Natural killer cell (primary cell): ENCODE data around the gene ADIG. TPM values are rescaled to one million over a fixed set of nuclear protein-coding genes. Genes with fewer than 3 reads are reported as not detected.

Experiments used
- ATAC-seq, 3 donors: fragments of 150-1000 bp in 2 of 3; fragments of 200-7000 bp in 1 of 3; cut with Tn5 transposase; 1 replicate in 1 of 3; 2 replicates in 2 of 3; pipeline ENCODE4 v1.10.0; 2021; ENCODE audit warnings: mild to moderate bottlenecking in 2 of 3, moderate library complexity in 2 of 3
- DNase-seq, 2 donors: peaks; one replicate each; pipeline versions ENCODE4 v3.0.0 to v3.0.0-alpha.2; 2013 to 2021; ENCODE audit warnings: mixed read lengths in 1 of 2
- H3K27ac ChIP-seq: one replicate; pipeline ENCODE4 v1.5.1; 2013; ENCODE audit warnings: mild to moderate bottlenecking, low read length
- H3K27me3 ChIP-seq: one replicate; pipeline ENCODE4 v1.6.1; 2013; ENCODE audit warnings: low read length; ENCODE audit not compliant: control insufficient read depth, insufficient read depth
- H3K36me3 ChIP-seq: one replicate; pipeline ENCODE4 v1.6.1; 2013; ENCODE audit warnings: low read length; ENCODE audit not compliant: control insufficient read depth, insufficient read depth
- H3K4me1 ChIP-seq: one replicate; pipeline ENCODE4 v1.6.1; 2013; ENCODE audit warnings: low read length; ENCODE audit not compliant: control insufficient read depth, insufficient read depth
- H3K4me3 ChIP-seq: one replicate; pipeline ENCODE4 v1.5.1; 2013; ENCODE audit warnings: low read length
- H3K9me3 ChIP-seq: one replicate; pipeline ENCODE4 v1.6.1; 2013; ENCODE audit warnings: low read length; ENCODE audit not compliant: control insufficient read depth, insufficient read depth
- H3K27ac Mint-ChIP-seq, 2 donors: one replicate each; pipeline ENCODE4 v1.8.0; 2022; ENCODE audit warnings: mild to moderate bottlenecking in 2 of 2, mixed read lengths in 2 of 2, moderate library complexity in 1 of 2
- H3K27me3 Mint-ChIP-seq, 2 donors: one replicate each; pipeline ENCODE4 v1.8.0; 2022; ENCODE audit warnings: low read depth in 2 of 2, mixed read lengths in 2 of 2
- H3K36me3 Mint-ChIP-seq: one replicate; pipeline ENCODE4 v1.8.0; 2022; ENCODE audit warnings: mixed read lengths
- H3K4me1 Mint-ChIP-seq, 2 donors: one replicate each; pipeline ENCODE4 v1.8.0; 2022; ENCODE audit warnings: mixed read lengths in 2 of 2
- H3K4me3 Mint-ChIP-seq: one replicate; pipeline ENCODE4 v1.8.0; 2022; ENCODE audit warnings: mild to moderate bottlenecking, moderate library complexity, mixed read lengths
- H3K9me3 Mint-ChIP-seq, 2 donors: one replicate each; pipeline ENCODE4 v1.8.0; 2022; ENCODE audit warnings: mixed read lengths in 2 of 2
- WGBS: methylation state at CpG from one replicate; pipeline ENCODE4 v1.1.7; 2013; ENCODE audit warnings: missing lambda C conversion rate; ENCODE audit not compliant: insufficient coverage; 5-methylcytosine and 5-hydroxymethylcytosine counted together
- intact Hi-C: fragments of 100-400 bp; cut with micrococcal nuclease; formaldehyde crosslinking; loops from one replicate; pipeline ENCODE4 v1.14.2; 2022
- total RNA-seq, 4 donors: library from RNA; stranded (reverse); fragments of 120-200 nt in 1 of 4; gene quantifications; one replicate each; pipeline versions ENCODE4 v1.2.3 to v1.2.4, GENCODE V29; 2013 to 2022
- TF ChIP-seq, protein P1 (sequence below): fragments of 200-600 bp; IDR thresholded peaks from one replicate; pipeline ENCODE4 v1.8.0; 2022; ENCODE audit warnings: antibody characterized with exemption

Gene ADIG
- total RNA-seq, 3 donors from 2014 or later (not counting 1 experiment from before 2014, with no cell fraction given), result not detected

DNA sequence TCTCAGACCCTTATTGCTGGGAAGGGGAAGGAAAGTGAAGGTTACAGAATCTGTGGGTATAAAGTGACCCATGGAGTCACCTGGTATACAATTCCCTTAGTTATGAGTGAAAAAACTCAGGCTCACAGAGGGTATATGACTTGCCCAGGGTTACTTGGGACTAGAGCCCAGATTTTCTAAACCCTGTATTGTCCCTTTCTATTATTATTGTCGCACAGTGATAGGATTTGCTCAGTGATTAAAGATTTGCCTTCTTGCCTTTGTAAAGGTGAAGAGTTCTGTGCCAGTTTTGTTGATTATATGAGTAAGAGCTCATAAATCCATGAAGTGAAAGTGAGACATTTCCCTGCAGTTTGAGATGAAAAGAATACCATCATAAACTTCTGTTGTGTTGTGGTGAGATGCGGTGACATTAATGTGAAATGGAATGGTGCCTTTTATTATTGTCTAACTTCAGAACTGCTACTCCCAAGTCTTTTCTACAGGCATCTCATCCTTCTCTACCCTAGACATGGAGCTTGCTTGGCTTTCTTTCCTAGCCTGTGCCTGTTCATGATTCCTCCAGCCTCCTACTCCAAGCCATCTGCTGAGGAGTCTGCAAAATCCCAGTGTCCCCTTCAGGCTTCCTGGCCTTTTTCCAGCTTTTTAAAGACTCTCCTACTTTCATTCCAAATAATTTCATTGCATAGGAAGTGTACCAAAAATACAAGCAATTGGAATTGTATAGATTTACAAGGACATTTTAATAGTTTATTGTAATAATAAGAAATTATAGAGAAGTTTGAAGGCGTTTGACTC lies 33.5 kb upstream of the ADIG start:
- no peaks in the 10 kb centered on the region for H3K27me3 Mint-ChIP-seq
- no peak overlapping the region for H3K27ac Mint-ChIP-seq
- no peaks in the 10 kb centered on the region for H3K4me1 ChIP-seq
- no peak overlapping the region for H3K4me3 Mint-ChIP-seq
- H3K9me3 ChIP-seq, result no peaks in the 10 kb centered on the region
- no peaks in the 10 kb centered on the region for H3K27me3 ChIP-seq
- peaks cover 0 to 5% of the 10 kb centered on the region in 2 donors for H3K4me1 Mint-ChIP-seq
- no peak overlapping the region for H3K27ac ChIP-seq
- TF ChIP-seq, protein P1, sequence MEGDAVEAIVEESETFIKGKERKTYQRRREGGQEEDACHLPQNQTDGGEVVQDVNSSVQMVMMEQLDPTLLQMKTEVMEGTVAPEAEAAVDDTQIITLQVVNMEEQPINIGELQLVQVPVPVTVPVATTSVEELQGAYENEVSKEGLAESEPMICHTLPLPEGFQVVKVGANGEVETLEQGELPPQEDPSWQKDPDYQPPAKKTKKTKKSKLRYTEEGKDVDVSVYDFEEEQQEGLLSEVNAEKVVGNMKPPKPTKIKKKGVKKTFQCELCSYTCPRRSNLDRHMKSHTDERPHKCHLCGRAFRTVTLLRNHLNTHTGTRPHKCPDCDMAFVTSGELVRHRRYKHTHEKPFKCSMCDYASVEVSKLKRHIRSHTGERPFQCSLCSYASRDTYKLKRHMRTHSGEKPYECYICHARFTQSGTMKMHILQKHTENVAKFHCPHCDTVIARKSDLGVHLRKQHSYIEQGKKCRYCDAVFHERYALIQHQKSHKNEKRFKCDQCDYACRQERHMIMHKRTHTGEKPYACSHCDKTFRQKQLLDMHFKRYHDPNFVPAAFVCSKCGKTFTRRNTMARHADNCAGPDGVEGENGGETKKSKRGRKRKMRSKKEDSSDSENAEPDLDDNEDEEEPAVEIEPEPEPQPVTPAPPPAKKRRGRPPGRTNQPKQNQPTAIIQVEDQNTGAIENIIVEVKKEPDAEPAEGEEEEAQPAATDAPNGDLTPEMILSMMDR, result no peak
- intact Hi-C loops, result no loop called here
- H3K9me3 Mint-ChIP-seq, result no peaks in the 10 kb centered on the region
- H3K4me3 ChIP-seq, result no peak overlapping the region
- DNase-seq, result no peak
- H3K36me3 Mint-ChIP-seq, result peaks cover 28% of the 10 kb centered on the region
- 100% methylated on average over 2 of the region's 3 CpGs for WGBS
- H3K36me3 ChIP-seq, result peaks cover 77% of the 10 kb centered on the region
- no peak for ATAC-seq

DNA sequence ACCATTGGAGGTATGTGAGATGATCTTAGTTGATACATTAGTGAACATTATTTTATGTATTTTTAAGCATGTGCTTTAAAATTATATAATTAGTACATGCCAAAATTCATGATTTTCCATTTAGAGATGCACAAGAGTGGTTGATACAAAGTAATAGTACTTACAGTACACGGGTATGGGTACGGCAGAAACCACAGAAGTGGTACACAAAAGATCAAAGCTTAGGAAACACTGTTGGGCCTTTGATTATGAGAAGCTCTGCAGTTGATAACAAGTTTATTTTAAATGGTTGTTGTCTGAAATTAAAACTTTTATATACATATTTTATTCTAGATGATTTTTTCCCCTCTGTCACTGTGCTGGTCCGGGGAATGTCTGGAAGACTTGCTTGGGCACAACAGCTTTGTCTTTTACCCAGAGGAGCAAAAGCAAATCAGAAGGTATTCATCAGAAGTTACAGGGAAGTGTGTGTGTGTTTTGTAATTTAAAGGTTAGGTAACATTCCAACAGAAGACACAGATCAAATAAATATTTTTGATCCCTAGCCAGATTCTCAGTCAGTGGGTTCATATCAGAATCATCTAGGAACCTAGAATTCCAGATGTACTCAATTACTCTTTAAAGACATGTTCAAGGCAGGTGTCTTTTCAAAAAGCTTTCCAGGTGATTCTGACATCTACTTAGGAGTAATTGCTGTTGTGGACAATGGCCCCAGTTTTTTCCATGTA lies 32.5 kb upstream of the ADIG start:
- 76% methylated on average over 3 of the region's 3 CpGs for WGBS

DNA sequence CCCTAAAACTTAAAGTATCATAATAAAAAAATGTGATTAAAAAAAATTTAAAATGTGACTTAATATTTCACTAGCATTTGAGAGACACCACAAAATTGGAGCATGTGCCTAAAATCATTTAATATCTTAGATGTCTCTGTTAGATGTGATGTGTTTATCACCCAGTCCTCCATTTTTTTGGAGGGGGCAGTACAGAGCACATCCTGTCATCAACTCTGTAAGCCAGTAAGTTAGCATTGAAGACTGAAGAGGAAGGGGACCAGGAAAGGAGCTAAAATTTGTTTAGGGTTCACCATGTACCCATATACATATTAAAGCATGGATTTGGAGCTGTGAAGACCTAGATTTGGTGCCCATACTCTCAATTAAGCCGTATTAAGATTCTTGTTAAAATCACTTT lies 30.7 kb upstream of the ADIG start:
- H3K4me3 Mint-ChIP-seq, result no peak overlapping the region

More for the DNA sequence above, 32.5 kb upstream of the ADIG start:
- H3K27ac ChIP-seq, result no peak overlapping the region
- no peak overlapping the region for H3K4me3 Mint-ChIP-seq
- no peaks in the 10 kb centered on the region for H3K4me1 ChIP-seq
- H3K27me3 ChIP-seq, result no peaks in the 10 kb centered on the region
- peaks cover 24% of the 10 kb centered on the region for H3K36me3 Mint-ChIP-seq
- TF ChIP-seq, protein P1, result no peak
- H3K27me3 Mint-ChIP-seq, result no peaks in the 10 kb centered on the region
- no peaks in the 10 kb centered on the region for H3K9me3 ChIP-seq
- intact Hi-C loops, result no loop called here
- H3K4me3 ChIP-seq, result no peak overlapping the region
- no peaks in the 10 kb centered on the region for H3K4me1 Mint-ChIP-seq
- no peak for DNase-seq
- no peak overlapping the region for H3K27ac Mint-ChIP-seq
- no peak for ATAC-seq
- H3K9me3 Mint-ChIP-seq, result no peaks in the 10 kb centered on the region
- H3K36me3 ChIP-seq, result peaks cover 81% of the 10 kb centered on the region

More for the DNA sequence above, 30.7 kb upstream of the ADIG start:
- no peaks in the 10 kb centered on the region for H3K9me3 Mint-ChIP-seq
- intact Hi-C loops, result no loop called here
- Histone ChIP-seq H3K27me3 (no peaks in the 10 kb centered on the region), H3K4me1 (no peaks in the 10 kb centered on the region), H3K36me3 (peaks cover 83% of the 10 kb centered on the region), H3K4me3 (no peak overlapping the region), H3K27ac (no peak overlapping the region), H3K9me3 (no peaks in the 10 kb centered on the region)
- H3K27ac Mint-ChIP-seq, result no peak overlapping the region
- WGBS, result 100% methylated on average over 1 of the region's 1 CpG
- H3K27me3 Mint-ChIP-seq, result no peaks in the 10 kb centered on the region
- peaks cover 24% of the 10 kb centered on the region for H3K36me3 Mint-ChIP-seq
- DNase-seq, result peak in 1 of 2 donors; percentile 11
- no peaks in the 10 kb centered on the region for H3K4me1 Mint-ChIP-seq
- TF ChIP-seq, protein P1, result no peak
- ATAC-seq, result peak in 1 of 3 donors; percentile 46
